AML-193 (cell line): ENCODE data around the gene INHBA.

Experiments used
- DNase-seq, 2 experiments: peaks; one replicate each; lab custom pipeline; 2025; lab: John Stamatoyannopoulos, UW

Gene INHBA

DNA sequence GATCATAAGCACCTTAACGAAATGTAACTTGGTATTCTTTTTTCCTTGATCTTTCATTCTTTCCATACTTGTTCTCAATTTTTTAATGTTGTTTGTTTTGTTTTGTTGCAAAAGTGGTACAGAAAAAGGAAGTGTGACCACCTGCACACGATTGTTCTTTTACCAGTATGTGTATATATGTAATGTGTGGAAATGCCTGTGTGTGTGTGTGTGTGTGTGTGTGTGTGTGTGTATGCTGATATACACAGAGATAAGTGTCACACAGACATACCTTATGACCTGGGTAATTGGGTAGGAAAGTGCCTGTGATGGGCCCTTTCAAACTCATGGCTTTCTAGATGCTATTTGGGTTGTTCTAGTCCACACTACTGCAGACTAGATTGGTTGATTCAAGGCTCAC is 14.0 kb downstream of the INHBA start:
- no peak for DNase-seq

DNA sequence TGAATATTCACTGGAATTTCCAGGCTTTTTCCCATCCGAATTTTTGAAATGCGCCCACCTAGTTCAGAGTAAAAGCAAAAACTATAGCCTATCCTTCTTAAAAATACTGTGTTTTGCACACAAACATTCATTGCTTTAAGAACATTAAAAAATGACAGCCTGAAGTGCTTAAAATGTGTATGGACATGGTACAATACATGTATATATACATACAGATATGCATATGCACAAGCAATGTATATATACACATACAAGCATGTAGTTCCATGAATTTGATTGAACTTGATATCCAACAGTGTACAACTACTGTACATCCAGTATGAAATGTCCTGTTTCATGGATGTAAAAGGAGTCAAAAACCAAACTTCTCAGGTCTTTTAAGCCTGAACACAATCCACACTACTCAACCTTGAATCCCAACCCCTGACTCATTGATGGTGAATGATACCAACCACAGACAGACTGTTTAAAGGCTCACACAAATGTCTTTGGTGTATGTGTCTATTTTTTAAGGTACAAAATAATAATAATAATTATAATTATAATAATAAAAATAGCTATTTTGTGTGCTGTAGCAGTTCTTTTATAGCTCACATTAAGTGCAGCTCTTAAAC is 14.8 kb downstream of the INHBA start:
- no peak for DNase-seq

DNA sequence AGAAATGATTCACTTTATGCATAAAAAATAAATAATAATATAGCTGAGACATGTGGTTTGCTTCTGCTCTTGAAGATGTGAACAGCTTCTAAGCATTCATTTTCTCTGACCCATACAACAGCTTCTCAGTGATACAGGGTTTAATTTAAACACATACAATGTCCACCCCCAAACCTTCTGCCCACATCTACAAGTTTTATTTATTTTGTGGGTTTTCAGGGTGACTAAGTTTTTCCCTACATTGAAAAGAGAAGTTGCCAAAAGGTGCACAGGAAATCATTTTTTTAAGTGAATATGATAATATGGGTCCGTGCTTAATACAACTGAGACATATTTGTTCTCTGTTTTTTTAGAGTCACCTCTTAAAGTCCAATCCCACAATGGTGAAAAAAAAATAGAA is 17.2 kb downstream of the INHBA start:
- DNase-seq, result peak; percentile 68 to 72

DNA sequence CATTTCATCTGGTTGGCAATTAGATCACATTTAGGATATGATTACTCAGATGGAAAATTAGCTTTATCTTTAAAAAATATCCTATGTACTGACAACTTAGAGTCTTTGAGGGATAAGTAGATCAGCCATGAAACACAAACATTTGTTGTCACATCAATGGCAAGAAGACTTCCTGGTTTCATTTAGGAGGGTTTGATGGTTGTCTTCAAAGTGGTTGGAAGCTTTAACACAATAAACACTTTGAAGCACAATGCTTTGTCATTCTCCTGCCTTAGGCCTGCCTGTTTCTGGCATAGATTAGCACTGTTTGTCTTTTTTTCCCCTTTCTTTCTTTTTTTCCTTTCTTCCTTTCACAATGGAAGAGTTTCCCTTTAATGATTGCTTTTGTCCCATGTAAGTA is 20.5 kb downstream of the INHBA start:
- no peak for DNase-seq

DNA sequence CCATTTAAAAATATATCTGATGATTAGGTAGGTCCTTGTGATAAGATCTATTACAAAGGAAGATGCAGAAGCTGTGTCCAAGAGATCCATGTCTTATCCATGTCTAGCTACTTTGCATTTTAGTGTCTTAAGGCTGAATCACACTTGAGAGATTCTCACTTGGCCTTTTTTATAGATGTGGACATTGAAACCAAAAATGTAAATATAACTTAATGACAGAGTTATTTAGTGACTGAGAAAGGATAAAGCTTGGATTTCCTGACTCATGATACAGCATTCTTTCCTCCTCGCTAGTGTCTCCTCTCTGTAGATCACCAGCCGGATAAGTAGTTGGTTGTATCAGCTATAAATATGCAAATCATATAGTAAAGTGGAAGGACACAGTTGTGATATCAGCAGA is 23.3 kb downstream of the INHBA start:
- no peak for DNase-seq

DNA sequence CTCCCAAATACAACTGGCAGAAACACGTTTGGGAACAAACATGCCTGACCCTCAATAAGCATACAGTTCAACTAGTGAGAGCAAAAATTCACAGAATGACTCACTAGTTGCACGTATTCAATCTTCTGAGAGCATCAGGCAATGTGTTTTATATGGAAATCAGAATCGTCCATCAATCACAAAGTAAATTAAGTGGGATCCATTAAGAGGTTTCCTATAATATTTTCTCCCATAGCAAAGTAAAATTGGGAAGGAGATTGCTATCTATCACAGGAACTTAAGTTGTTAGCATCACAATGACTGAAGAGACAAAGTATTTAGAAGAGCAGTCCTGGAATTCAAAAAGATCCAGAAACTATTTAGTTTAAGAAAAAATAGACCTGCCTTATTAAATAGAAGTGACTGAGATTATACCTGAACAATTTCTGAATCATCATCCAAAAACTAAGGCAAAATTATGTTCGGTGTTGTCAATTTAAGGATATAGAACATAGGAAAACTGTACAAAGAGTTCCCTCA is 28.3 kb downstream of the INHBA start:
- DNase-seq, result no peak

DNA sequence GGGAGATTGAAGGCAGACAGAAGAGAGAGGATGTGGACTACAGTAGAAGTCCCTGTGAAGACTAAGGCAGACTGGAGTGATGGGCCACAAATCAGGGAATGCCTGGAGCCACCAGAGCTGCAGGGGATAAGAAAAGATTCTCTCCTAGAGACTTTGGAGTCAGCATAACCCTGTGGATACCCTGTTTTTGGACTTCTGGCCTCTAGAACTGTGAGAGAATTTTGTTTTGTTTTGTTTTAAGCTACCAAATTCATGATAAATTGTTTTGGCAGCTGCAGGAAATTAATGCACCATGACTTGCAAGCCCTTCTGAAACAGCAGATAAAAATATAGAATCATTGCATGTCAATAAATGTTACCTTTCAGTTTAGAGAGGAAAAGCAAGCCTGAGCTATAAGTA is 41.3 kb downstream of the INHBA start:
- no peak for DNase-seq

DNA sequence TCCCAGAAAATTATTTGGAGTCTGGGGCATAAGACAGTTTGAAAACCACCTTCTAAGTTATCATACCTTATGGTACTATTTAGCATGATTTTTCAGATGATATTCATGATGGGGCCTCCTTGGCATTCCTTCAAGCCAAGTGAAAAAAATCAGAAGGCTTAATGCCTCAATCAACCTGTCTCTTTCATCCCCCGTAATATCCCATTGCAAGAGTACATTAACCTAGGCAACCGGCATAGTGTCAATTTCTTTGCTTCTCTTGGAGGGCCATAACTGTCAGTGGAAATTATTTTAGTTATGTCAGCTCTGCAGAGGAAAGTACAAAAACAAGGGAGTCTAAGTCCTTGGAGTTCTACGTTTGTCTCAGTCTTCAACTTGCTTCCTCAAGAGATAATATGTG is 43.4 kb downstream of the INHBA start:
- no peak for DNase-seq

DNA sequence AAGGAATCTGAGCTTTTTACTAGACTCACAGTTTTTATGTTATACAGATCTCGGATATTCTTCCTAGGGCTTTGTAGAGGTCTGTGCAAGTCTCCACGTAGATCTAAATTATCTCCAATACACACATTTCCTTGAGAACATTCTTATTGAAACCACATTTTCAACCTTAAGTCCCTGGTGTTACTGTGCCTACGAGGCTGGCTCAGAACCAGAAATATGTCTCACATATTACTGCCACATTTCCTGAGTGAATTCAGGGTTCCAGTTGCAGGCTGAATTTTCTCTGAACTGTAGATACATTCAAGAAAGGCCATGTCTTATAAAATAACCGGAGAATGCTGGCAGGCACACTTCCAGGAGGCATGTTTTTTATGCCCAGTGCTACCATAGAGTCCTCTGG is 46.5 kb downstream of the INHBA start:
- DNase-seq, result no peak

DNA sequence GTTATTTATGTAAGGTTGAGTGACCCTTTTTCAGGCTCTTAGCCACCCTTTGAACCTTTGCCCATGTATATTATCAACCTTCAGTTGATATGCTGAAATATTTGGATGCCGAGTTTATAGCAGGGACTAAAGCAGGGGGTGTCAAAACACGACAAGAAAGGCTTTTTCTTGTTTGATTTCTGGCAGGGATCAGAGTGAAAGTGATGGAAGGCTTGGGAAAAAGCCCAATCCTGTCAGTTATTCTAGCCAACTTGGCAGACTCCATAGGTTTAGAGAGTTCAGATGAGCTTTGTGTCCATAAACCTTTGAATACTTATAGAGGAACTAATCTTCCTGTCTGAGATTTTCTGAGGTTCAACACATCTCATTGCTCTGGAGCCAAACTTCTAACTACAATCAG is 47.5 kb downstream of the INHBA start:
- DNase-seq, result no peak

DNA sequence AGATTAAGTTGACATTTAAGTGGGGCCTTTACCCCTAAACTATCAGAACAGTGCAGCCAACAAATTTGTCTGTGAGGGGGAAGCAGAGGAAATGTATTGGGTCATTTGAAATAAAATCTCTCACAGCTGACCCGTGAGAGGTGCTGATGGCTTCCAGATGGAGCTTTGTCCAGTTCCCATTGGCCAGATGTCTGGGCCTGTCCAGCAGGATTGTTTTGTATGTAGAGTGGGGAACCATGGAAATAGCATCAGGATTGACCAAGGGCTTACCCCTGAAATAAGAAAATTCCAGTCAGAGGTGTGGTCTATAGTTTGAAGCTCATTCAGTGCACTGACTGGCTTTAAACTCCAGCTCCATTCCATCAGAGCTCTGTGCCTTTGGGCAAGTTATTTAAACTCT is 50.6 kb downstream of the INHBA start:
- DNase-seq, result no peak

DNA sequence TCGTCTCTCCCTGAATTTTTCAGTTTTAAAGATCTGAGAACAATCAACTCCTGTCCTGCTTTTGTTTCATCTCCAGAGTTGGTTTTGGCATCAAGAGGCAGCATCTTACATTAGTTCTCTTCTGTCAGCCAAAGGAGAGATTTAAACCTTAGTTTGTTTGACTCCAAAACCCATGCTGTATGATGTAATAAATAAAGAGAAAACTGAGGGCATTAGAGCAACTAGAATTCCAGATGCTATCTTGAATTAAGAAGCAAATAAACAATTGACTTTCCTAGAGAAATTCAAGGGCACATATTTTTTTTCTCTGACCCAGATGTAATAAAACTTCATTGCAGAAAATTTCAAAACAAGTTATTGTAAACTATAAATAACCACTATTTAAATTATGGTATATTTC is 54.4 kb downstream of the INHBA start:
- DNase-seq, result no peak

DNA sequence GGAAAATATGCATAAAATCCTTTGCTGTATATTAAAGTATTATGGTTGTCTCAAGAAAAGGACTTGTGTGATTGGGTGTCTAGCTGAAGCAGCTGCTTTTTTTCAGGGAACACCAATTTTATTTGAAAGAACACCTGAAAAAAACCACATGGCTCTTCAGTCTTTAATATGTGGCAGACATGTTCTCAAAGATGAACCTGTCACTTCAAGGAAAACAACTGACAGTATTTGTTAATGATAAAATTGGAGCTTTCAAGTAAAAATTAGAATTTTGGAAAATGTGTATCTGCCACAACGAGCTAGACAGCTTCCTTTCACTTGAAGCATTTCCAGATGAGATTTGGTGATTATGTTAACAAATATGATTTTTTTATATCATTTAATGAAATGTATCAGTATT is 59.3 kb downstream of the INHBA start:
- DNase-seq, result no peak

DNA sequence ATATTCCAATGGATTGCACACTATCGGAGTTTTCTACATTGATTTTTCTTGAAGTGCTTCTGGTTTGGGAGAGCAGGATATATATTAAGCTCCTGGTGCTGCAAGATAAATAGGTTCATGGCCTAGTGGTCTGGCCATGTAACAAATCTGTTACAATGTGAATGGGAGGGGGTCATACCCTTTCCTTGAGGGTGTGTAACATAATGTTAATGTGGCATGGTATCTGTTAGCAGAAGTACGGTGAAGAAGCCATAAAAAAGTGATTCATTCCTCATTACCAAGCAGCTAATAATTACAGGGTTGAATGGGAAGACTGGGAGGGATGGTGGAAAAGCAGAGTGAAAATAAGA is 61.2 kb downstream of the INHBA start:
- DNase-seq, result no peak

DNA sequence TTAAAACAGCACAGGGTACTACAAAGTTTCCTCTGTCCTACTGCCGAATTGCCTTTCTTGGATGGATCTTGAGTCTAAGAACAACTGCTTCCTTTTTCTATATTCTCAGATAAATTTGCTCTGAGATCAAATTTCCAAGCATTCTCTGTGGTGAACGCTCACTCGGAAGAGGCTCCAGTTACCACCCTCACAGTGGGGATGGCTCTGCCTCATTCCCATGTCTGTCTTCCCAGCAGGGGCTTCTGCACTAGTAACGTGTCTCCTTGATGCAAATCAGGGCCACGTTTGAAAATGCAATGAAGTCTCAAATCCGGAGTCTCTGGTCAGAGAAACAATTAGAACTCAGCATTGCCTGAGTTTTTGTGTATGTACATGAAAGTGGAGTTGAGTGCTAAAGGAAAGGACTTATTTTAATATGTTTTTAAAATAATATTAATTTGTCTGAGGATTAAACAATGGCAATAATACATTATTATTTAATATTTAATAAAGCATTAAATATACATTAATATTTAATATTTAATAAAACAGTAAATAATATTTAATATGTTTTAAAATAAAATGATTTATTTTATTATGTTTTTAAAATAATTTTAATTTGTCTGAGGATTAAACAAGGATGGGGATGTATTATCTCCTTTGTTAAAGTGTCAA is 61.8 kb downstream of the INHBA start:
- no peak for DNase-seq

DNA sequence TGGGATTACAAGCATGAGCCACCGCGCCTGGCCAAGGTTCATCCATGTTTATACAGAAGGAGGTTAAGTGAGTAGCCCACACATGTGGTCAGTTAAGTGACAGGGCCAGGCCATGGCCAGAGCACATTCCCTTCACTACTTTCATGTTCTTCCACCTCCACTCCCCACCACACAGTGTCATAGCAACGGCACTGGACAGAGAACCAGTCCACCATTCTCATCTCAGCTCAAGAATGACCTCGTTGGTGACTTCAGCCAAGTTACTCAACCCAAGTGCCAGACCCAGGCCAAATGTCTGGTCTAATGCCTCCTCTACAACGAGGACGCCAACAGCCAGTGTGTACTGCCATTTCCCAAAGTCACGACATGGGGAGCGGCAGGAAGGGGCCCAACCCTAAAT is 62.4 kb downstream of the INHBA start:
- no peak for DNase-seq

DNA sequence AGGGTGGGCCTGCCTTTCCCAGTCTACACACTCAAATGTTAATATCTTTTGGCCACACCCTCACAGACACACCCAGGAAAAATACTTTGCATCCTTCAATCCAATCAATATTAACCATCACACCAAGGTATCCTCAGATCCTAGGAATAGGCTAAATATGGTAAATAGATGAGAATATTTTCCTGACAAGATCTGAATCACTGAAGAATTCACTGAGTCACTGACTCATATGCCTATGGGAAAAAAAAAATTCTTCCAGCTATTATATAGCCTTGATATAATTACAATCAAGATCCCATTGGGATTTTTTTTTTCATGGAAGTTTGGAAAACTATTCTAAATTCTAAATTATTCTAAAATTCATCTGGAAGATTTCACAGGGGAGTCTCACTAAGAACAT is 65.8 kb downstream of the INHBA start:
- no peak for DNase-seq
